ENCODE measurements around the gene RASGEF1C. TPM values are rescaled to one million over a fixed set of nuclear protein-coding genes. Genes with fewer than 3 reads are reported as not detected.

The RASGEF1C gene
- total and polyA plus RNA-seq, 2 of the 13 experiments (the other 11 are each of a cell fraction or from before 2014, with no cell fraction given), result not detected

GRCh38 chr5:180101451-180102105 is 107.4 kb downstream of the RASGEF1C start (continued):
- TF ChIP-seq USF2 (IDR thresholded peaks at IDR 0.05; ENCODE audit: low read depth, low read length) (no peak), USF2 (CRISPR knock-in tag; IDR thresholded peaks at IDR 0.05; ENCODE audit: borderline replicate concordance) (no peak), BRF2 (CRISPR knock-in tag; IDR thresholded peaks at IDR 0.05) (no peak), ZNF891 (CRISPR knock-in tag; IDR thresholded peaks at IDR 0.05) (no peak), ZSCAN21 (CRISPR knock-in tag; IDR thresholded peaks at IDR 0.05; ENCODE audit: borderline replicate concordance) (no peak), KAT7 (CRISPR knock-in tag; IDR thresholded peaks at IDR 0.05; ENCODE audit: borderline replicate concordance) (no peak), ZSCAN22 (CRISPR knock-in tag; IDR thresholded peaks at IDR 0.05) (no peak), NFE2L1 (CRISPR knock-in tag; IDR thresholded peaks at IDR 0.05; ENCODE audit: borderline replicate concordance) (no peak), ZNF136 (CRISPR knock-in tag; IDR thresholded peaks at IDR 0.05; ENCODE audit: low read depth) (no peak), MIER2 (CRISPR knock-in tag; IDR thresholded peaks at IDR 0.05) (no peak)
